Measurements from ENCODE around the gene KLF1. TPM values are rescaled to one million over a fixed set of nuclear protein-coding genes. Genes with fewer than 3 reads are reported as not detected.

KLF1 gene
- total RNA-seq, 2 donors from 2014 or later: 0.26 TPM; not detected in 1

DNA sequence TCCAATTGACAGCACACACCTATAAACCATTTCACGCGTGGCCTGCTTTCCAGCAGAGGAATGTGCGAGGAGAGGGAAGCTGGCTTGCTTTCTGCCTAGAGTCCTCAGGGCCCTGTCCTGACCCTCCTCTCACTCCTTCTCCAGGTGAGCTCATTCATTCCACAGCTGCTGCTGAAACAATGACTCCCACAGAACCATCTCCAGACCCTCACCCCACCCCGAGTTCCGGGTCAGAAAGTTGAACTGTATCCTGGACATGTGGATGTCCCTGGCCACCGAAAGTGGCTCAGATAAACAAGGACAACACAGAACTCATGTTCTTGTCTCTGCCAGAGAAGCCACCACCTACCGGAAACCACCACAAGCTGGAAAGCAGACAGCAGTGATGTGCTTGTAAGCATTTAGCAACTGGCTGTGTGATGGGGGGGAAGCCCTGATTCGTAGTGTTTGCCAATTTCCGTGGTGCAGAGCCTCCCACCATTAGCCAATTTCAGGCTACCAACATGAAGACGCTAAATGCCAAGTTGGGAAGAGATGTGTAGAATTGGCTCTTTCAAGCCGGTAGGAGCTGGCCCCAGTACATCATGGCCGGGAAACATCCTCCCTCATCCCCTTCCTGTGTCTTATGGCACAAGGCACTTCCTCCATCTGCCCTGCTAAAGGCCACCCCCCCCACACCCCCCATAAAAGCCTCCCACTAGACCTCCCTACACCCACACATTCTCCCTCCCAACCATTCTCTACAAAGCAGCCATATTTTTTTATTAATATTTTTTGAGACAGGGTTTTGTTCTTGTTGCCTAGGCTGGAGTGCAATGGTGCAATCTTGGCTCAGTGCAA, 27.1 kb upstream of the KLF1 start:
- Histone ChIP-seq H3K36me3 (no peaks in the 10 kb centered on the region), H3K27me3 (no peaks in the 10 kb centered on the region), H3K4me3 (no peak overlapping the region), H3K27ac (peak overlapping the region; percentile 54 to 72), H3K9me3 (no peaks in the 10 kb centered on the region), H3K4me1 (peaks cover 0 to 26% of the 10 kb centered on the region in 2 donors)
- TF ChIP-seq, protein P1, sequence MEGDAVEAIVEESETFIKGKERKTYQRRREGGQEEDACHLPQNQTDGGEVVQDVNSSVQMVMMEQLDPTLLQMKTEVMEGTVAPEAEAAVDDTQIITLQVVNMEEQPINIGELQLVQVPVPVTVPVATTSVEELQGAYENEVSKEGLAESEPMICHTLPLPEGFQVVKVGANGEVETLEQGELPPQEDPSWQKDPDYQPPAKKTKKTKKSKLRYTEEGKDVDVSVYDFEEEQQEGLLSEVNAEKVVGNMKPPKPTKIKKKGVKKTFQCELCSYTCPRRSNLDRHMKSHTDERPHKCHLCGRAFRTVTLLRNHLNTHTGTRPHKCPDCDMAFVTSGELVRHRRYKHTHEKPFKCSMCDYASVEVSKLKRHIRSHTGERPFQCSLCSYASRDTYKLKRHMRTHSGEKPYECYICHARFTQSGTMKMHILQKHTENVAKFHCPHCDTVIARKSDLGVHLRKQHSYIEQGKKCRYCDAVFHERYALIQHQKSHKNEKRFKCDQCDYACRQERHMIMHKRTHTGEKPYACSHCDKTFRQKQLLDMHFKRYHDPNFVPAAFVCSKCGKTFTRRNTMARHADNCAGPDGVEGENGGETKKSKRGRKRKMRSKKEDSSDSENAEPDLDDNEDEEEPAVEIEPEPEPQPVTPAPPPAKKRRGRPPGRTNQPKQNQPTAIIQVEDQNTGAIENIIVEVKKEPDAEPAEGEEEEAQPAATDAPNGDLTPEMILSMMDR (IDR thresholded peaks at IDR 0.05): no peak
- DNase-seq (ENCODE audit: low spot score): no peak

DNA sequence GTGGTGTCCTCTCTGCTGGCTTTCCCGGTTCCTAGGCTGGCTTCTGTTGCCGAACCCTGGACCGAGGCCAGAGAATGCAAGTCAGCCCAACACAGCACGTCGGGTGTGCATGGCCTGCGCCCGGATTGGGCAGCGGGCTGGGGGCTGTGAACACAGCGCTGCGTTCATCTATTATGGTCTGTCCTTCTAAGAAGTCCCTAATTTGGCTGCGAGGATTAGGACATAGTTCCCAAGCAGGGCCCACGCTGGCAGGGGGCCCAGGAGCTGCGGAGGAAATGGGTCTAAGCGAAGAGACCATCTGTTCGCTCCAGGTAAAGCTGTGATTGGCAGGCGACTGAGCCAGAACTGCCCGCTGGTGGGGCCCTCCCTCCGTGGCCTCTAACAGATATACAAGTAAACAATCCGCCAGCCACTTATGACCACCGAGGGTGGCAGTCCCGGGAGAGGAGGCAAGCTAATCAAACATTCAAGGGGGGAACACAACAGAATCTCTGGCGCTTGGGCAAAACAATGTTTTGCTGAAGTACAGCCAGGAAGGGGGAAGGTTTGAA, 26.1 kb upstream of the KLF1 start:
- H3K27me3 ChIP-seq: no peaks in the 10 kb centered on the region
- no peaks in the 10 kb centered on the region for H3K36me3 ChIP-seq
- H3K4me1 ChIP-seq: peaks cover 0 to 22% of the 10 kb centered on the region in 2 donors
- H3K4me3 ChIP-seq: peak overlapping the region in 1 of 2 donors; percentile 27
- H3K27ac ChIP-seq: peak overlapping the region; percentile 54 to 72
- TF ChIP-seq, protein P1 (IDR thresholded peaks at IDR 0.05): no peak
- DNase-seq (ENCODE audit: low spot score): peak; percentile 77
- no peaks in the 10 kb centered on the region for H3K9me3 ChIP-seq

DNA sequence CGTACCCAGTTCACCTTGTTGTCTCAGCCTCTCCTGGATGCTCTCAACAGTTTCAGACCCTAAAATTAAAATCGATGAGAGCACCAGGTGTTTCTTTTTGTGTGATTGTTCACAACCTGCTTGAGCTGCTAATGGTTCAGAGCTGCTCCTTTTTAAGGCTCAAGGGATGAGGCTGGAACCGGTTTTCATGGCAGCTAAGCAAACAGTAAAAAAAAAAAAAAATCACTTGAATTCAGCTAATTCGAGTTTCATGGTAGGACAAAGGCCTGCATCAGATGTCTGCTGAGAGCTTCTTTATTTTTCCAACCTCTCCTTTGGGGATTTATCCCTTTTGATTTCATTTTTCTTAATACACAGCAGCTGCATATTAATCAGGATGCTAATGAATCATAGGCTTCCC, 25.6 kb upstream of the KLF1 start:
- TF ChIP-seq, protein P1 (IDR thresholded peaks at IDR 0.05): no peak
- peaks cover 0 to 22% of the 10 kb centered on the region in 2 donors for H3K4me1 ChIP-seq
- H3K36me3 ChIP-seq: no peaks in the 10 kb centered on the region
- H3K9me3 ChIP-seq: no peaks in the 10 kb centered on the region
- H3K4me3 ChIP-seq: peak overlapping the region in 1 of 2 donors; percentile 27
- no peaks in the 10 kb centered on the region for H3K27me3 ChIP-seq
- DNase-seq (ENCODE audit: low spot score): no peak
- H3K27ac ChIP-seq: peak overlapping the region; percentile 54 to 72

DNA sequence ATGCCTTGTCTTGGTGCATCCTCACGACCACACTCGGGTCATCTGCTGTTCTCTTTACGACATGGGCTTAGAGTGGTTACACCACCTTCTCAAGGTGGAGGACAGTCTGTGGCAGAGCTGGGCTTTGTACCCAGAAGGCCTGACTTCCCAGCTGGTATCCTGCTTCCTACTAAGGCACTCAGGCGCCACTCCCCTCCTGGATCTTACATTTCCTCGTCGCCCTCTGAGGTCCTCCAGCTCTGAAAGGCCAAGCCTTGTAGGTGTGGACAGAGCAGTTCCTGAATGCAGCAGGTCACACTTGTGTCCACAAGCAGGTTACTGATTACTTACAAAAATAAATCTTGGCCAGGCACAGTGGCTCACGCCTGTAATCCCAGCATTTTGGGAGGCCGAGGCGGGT, 20.2 kb upstream of the KLF1 start:
- Histone ChIP-seq H3K27me3 (no peaks in the 10 kb centered on the region), H3K27ac (no peak overlapping the region), H3K4me3 (no peak overlapping the region), H3K4me1 (peaks cover 0 to under 1% of the 10 kb centered on the region in 2 donors), H3K36me3 (no peaks in the 10 kb centered on the region), H3K9me3 (no peaks in the 10 kb centered on the region)
- DNase-seq (ENCODE audit: low spot score): no peak
- TF ChIP-seq, protein P1 (IDR thresholded peaks at IDR 0.05): no peak

DNA sequence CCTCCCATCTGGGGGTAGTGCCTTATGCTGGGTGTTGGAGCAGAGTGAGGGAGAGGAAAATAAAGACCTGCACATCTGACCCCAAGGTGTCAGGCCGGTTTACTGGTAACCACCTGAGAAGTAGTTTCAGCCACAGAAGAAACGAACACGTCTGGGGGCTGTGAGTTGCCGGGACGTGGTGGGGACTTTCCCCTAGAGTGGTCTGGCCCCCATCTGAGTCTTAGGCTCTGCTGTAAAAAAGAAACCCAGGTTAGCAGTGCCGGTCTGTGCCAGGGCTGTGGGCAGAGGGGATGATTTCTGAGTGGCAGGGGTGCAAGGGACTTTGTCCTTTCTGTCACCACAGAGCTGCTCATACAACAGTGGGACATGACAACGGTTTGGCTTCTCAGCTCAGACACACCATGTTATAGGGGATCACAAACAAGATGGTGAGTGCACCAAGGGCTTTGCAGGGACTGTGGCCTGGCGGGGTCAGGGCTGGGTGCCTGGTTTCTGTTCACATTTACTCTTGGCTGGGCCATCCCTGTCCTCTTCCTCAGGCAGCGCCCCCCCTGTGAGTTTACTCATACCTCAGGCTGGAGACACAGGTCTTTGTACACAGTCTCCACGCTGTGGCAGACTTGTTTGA, 13.0 kb upstream of the KLF1 start:
- TF ChIP-seq, protein P1 (IDR thresholded peaks at IDR 0.05): no peak
- Histone ChIP-seq H3K9me3 (no peaks in the 10 kb centered on the region), H3K27ac (no peak overlapping the region), H3K36me3 (peaks cover 15% of the 10 kb centered on the region), H3K4me1 (no peaks in the 10 kb centered on the region), H3K4me3 (no peak overlapping the region), H3K27me3 (no peaks in the 10 kb centered on the region)
- no peak for DNase-seq (ENCODE audit: low spot score)
